SK-N-DZ (cell line): ENCODE measurements around the gene INO80.
"Not testable (repeated sequence)": the region's sequence is repeated elsewhere in the genome, so short reads cannot be mapped to it uniquely, and the experiment has no call there.

Source experiments
- DNase-seq: peaks from one replicate; pipeline ENCODE4 v3.0.0-alpha.2; 2015; ENCODE audit warnings: low spot score

The INO80 gene

DNA sequence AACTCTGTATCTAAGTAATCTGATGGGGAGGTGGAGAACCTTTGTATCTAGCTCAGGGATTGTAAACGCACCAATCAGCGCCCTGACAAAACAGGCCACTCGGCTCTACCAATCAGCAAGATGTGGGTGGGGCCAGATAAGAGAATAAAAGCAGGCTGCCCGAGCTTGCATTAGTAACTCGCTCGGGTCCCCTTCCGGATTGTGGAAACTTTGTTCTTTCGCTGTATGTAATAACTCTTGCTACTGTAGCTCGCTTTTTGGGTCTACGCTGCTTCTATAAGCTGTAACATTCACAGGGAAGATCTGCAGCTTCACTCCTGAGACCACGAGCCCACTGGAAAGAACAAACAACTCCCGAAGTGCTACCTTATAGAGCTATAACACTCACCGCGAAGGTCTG lies 153.8 kb downstream of the INO80 start:
- DNase-seq: not testable (repeated sequence)

DNA sequence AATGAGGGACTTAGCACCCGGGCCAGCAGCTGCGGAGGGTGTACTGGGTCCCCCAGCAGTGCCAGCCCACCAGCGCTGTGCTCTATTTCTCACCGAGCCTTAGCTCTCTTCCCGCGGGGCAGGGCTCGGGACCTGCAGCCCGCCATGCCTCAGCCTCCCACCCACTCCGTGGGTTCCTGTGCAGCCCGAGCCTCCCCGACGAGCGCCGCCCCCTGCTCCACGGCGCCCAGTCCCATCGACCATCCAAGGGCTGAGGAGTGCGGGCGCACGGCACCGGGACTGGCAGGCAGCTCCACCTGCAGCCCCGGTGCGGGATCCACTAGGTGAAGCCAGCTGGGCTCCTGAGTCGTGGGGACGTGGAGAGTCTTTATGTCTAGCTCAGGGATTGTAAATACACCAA lies 154.3 kb downstream of the INO80 start:
- not testable (repeated sequence) for DNase-seq

DNA sequence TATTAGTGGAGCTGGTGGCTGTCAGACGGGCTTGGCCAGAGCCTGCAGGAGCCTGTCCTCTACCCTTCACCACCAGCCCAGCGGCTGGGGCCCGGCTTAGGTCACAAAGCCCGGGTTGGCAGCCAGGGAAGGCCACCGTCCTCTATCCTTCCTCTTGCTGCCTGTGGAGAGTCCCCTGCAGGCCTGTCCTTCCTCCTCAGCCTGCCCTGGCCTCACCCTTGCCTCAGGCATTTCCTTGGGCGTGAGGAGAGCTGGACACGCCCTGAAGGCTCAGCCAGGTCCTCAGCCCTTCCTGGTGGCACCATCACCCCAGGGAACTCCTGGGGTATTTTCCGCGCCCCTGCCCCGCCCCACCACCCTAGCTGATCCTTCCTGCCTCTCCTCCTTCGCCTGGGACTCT lies 155.2 kb downstream of the INO80 start:
- DNase-seq: no peak

DNA sequence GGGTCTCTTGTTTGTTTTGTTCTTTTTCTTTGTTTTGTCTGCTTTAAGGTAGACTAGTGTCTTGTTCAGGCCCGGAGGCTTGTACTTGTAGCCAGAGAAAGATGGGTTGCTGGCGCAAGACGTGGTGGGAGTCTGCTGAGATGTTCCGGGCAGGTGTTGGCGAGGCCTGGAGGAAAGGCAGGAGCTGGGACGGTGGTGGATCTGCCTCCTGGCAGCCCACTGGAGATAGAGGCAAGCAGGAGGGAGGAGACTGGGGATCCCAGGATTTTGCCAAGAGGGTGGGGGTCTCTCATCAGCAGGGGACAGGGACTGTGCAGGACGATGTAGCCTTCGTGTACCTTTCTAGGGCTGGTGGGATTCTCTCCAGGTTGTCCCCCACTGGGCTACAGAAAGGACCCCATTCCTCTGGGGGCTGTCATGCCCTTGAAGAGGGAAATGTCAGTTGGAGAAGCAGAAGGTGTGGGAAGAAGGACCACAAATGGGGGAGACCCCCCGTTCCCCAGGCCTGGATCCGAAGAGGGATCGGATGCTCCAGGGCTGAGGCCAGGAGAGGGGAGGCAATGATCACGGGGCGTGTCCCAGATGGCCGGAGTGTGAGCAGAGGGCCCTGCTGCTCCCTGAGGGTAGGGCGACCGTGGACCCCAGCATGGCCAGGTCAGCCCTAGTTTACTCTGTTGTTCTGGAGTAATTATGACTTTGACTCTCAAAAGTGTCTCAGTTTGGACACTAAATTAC lies 155.8 kb downstream of the INO80 start:
- DNase-seq: no peak

DNA sequence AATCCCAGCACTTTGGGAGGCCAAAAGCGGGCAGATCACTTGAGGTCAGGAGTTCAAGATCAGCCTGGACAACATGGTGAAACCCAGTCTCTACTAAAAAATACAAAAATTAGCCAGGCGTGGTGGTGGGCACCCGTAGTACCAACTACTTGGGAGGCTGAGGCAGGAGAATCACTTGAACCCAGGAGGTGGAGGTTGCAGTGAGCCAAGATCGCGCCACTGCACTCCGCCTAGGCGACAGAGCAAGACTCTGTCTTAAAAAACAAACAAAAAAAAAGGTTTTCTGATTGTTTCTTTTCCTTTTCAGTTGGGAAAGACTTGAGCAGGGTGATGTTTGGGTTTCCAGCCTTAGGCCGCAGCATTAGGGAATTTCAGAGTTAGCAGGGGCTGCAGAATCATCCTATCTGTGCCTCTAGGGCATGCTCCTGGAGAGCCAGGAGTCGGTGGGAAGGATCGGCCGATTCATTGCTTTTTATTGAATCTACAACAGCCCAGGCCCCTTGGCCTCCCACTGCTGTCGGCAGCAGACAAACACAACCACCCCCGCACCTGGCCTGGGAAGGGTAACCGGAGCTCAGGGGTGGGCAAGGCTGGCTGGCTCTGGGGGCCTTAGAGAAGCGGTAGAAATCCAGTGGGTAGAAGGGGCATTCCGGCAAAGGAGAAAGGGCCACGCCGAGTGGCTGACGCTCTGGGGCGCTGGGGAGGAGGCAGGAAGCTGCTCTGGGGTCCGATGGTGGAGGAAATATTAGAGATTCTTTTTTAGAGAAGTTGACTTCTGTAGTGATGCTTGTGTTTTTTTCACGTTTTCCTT lies 156.5 kb downstream of the INO80 start:
- DNase-seq: peak; percentile 41

DNA sequence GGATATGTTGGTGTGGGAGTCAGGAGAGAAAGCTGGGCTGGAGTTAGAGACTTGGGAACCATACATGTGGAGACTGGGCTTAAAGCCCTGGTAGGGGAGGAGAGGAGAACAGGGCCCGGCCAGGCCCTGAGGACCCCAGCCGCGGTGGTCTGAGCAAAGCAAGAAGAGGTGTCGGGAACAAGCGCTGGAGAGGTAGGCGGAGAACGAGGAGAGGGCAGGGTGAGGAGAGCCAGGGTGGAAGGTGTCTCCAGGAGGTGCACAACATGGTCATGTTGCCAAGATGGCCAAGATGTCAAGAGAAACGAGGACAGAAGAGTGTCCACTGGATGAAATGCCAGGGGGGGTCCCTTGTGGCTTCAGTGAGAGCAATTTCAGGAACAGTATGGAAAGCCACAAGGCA lies 157.4 kb downstream of the INO80 start:
- DNase-seq: no peak

DNA sequence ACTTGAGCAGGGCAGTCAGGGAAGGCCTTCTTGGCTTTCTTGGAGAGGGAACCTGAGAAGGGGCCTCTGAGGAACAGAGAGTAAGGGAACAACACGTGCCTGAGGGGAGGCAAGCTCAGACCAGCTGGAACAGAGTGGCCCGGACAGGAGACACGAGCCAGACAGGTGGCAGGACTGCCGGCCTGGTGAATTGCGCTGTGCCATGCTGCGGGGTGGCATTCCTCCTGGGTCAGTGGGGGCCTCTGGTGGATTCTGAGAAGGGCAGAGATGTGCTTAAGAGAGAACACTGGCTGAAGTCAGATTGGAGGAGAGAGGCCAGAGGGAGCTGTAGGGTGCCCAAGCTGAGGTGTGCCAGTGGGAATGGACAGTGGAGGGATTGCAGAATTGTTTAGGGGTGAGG lies 157.9 kb downstream of the INO80 start:
- DNase-seq: no peak

DNA sequence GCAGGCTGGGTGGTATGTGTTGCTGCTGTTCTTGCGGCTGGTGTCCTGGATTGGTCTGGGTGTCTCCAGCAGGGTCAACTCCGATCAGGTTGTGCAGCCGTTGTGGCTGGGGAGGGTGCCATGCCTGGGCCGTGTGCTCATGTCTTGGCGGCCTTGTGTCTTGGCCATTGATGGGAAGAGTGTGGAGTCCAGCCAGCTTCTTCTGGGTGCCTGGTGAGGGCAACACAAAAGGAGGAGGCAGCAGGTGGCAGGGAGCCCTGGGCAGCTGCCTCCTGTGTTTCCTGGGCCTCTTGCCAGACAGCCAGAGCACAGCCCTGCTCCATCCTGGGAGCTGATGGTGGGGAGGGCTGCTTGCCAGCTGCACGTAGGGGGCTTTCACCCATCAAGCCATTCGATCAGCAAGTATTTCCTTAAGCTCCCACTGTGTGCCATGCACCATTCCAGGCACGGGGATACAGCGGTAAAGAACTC lies 158.5 kb downstream of the INO80 start:
- no peak for DNase-seq

DNA sequence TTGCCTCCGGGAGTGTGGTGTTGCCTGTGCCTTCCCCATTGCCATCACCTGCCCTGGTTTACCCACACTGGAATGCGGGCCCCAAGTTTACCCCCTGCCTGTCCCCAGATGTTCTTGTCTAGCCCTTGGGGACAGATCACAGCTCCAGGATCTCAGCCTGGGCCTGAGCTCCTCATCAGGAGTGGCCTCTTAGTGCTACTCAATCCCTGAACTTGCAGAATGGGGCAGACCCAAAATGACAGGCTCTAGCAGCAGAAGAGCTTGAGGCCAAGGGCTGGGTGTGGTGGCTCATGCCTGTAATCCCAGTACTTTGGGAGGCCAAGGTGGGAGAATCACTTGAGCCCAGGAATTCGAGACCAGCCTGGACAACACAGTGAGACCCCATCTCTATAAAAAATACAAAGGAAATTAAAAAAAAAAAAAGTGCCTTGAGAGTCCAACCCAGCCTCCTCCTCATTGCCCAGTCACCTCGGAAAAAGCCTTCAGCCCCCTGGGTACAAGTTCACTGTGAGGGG lies 159.0 kb downstream of the INO80 start:
- no peak for DNase-seq

DNA sequence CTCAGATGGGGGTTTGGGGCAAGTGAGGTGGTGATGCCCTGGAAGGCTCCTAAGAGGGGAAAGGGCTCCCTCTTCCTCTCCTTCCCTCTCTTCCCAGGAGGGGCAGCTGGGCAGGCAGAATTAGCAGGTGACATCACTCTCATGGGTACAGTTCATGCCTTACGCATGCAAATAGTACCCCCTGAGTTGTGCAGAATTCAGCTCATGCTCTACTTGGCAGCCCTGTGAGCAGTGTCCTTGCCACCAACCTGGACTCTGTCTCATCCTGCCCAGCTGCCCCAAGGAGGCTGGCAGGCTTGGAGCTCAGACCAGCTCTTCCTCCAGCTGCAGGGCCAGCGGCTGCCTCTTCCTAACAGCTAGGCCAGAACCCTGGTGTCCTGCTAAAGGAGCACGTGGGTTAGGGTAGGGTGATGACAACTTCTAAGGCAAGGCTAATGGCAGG lies 159.5 kb downstream of the INO80 start:
- no peak for DNase-seq

DNA sequence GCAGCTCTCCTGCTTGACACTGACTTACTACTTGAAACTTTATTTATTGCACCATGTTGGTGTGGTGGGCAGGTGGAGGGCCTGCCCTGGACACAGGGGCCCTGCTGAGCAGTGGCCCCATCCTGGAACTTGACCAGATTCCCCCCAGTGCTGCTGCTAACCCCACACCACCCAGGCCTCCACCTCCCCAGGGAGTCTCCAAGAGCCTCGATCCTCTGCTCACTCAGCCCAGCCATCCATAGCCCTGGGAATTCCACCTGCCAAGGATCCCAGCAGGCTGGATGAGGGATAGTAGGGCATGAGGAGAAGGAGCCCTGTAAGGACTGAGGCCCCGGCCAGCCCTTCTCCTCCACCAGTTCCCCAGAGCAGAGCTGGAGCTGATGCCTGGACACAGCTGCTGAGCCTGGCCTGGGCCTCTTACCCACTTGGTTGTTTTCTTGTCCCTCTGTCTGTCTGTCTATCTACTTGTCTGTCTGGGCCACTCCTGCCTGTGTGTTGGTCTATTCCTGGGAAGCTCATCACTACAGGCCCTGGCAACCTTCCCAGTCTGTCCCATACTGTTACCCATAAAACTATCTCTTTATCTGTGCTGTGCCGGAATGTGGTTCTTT lies 160.0 kb downstream of the INO80 start:
- no peak for DNase-seq

DNA sequence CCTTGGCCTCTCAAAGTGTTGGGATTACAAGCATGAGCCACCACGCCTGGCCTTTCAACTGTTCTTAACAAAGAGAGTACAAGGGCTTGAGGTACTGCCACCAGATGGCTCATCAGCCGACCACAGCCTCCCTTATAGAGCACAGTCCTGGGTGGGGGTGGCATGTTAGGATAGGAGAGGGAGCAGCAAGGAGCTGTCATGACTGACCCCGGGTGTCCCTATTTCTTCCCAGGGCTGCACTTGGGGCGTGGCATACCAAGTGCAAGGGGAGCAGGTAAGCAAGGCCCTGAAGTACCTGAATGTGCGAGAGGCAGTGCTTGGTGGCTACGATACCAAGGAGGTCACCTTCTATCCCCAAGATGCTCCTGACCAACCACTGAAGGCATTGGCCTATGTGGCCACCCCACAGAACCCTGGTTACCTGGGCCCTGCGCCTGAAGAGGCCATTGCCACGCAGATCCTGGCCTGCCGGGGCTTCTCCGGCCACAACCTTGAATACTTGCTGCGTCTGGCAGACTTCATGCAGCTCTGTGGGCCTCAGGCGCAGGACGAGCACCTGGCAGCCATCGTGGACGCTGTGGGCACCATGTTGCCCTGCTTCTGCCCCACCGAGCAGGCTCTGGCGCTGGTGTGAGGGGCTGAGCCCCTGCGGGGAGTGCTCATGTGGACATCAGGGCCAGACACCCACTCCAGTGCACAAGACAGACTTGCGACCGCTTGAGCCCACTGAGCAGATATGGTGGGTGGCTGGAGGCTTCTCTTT lies 160.8 kb downstream of the INO80 start:
- no peak for DNase-seq

DNA sequence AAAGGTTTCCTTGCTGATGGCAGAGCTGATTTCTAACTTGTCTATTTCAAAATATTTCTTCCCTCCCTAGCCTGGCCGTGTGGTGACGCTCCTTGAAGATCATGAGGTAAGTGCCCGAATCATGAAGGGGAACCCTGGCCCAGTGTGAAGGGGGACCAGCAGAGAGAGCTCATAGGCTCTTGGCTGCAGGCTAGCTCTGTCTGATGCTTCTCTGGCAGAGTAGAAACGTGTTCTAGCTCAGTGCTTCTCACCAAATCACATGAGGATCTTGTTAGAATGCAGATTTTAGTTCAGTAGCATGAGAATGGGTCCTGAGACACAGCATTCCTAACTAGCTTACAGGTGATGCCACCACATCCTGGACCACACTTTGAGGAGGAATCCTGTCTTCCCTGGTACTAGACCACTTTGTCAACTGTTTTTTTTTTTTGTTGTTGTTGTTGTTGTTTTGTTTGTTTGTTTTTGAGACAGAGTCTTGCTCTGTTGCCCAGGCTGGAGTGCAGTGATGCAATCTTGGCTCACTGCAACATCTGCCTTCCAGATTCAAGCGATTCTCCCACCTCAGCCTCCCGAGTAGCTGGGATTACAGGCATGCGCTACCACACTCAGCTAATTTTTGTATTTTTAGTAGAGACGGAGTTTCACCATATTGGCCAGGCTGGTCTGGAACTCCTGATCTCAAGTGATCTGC lies 161.8 kb downstream of the INO80 start:
- not testable (repeated sequence) for DNase-seq

DNA sequence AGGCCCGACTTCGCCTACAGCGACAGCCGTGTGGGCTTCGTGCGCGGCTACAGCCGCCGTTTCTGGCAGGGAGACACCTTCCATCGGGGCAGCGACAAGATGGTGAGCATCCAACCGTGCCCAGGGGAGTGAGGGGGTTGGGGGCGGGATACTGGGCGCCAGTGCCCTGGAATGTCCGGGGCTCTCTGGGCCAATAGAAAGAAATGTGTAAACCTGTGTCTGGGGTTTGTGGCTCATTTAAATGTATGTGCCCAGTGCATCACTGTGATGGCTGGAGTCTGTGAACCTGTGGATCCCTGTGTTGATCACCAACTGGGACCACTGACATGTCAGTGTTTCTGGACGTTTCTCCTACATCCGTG lies 162.4 kb downstream of the INO80 start:
- no peak for DNase-seq

DNA sequence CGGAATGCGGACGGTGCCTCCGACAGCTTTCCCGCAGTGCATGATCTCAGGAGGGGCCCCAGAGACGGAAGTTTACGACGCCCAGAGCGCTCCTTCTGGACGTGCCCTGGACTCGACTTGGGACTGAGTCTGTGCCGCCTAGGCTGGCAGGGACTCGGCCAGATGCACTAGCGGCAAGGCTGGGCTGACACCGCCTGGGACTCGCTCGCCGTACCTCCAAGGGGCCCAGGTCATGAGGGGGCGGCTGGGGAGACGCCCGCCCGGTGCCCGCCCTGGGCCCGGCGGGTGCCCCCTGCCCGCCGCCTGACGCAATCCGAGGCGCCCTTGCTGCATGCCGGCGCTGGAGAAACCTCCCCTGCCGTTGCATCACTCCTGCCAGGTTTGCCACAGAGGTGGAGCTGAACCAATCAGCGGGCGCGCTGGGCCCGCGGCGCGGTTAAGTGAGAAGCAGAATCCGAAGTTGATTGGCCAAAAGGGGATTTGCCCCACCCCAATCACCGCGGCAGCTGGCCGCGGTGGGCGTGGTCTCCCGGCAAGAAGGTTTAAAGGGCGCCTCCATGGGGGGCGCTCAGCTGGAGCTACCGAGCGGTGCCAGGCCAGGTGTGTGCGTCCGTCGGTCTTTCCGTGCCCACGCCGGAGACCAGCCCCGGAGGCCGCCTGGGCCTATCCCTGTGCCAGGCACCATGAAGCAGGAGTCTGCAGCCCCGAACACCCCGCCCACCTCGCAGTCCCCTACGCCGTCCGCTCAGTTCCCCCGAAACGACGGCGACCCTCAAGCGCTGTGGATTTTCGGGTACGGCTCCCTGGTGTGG lies 163.0 kb downstream of the INO80 start, which contains the start of gene CHAC1:
TSS of gene CHAC1 (plus strand) at position 571 of the 812 bp plus-strand sequence. CDS start at position 684, 113 bp downstream.
- peak; percentile 96 for DNase-seq

DNA sequence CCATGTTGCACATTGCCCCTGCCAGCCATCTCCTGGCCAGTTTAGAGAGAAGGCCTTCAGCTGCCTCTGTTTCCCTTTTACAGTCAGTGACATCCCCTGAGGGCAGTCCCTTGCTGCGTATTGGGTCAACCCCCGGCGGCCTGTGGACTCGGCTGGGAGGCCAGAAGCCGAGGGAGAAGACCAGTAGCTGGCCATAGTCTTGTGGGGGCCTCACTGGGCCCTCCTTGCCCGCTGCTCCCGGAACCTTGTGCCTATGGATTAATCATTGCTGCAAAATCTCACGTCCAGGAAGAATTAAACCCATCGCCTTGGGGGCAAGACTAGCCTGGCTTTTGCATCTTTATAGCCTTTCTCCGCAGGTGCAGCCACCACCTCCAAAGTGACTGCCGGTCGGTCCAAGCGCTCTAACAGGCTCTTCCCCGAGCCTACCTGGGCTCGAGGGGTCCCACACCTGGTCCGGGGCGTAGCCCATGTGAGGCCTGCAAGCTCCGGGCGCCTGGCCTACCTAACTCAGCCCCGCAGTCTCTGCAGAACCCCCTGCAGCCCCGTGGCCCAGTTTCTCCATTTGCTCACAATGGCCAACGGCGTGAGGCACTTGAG lies 163.7 kb downstream of the INO80 start:
- no peak for DNase-seq

DNA sequence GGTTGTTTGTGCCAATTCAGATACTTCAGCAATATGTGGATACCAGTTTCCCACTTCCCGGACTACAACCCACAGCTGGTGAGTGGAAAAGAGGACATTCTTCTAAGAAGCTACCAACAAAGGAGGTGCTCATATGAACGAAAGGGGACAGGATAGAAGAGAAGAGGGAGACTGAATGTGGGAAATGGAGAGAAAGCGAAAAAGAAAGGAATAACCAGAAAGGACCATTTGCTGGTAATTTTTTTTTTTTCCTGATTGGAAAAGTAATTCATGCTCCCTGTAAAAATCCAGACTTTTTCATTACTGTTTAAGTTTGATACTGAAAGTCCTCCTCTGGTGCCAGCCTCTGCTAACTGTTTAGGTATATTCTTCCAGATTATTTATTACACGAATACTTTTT lies 164.3 kb downstream of the INO80 start:
- DNase-seq: no peak

DNA sequence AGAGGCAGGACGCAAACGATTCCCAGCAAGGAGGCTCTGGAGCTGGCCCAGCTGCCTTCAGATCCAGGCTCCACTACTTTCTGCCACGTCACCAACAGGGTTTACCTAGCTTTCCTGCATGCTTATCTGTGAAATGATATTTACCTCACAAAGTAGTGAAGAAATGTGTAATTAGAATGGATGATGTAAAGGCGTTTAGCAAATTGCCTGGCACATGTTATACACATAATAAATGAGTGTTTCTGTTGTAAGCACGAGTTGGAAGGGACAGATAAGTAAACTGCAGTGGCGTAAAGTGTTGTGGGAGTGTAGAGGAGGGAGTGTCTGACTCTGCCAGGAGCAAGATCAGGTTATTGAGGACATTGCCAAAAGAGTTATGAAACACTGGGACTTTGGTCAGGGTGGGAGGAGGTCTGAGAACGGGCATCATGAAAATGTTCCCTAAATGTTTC lies 166.3 kb downstream of the INO80 start:
- DNase-seq: no peak

DNA sequence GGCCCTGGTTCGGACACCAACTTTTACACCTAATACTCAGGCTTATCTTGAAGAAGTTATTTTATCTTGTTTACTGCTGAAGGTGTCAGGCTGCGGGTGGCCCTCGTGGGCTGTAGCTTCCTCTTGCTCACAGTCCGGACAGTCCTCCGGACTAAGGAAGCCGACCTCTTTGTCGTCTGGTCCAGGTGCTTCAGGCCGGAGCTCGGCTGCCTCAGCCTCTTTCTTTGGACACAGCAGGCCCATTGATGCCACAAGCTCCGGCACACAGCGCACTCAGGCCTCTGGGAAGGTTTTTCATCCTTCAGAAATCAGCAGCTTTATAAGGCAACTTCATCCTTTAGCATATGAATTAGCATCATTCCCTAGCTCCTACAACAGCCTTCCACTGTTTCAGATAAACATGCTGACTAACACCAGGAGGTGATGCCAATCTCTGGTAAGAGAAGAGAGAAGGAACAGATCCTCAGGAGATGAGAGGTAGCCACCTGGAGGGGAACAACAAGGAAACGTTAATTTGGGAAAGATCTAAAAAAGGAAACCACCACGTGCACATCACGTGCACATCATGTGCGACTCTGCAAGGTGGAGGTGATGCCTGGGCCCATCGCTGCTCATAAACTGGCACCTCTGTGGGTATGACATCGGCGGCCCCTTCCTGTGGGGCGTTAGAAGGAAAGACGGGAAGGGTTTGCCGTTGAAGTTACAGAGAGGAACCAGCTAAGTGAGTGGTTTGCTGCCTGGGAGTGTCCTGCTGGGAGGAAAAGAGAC lies 167.2 kb downstream of the INO80 start:
- DNase-seq: no peak
